ENCODE results near the gene COL27A1. TPM values are rescaled to one million over a fixed set of nuclear protein-coding genes. Genes with fewer than 3 reads are reported as not detected.

The COL27A1 gene
- total RNA-seq, 1 donor from 2014 or later, result 0.33 TPM

- peak overlapping the region; percentile 74 for H3K27ac Mint-ChIP-seq
- peak; percentile 68 for DNase-seq
- no peaks in the 10 kb centered on the region for H3K27me3 Mint-ChIP-seq
- ATAC-seq (ENCODE audit: low read depth), result peak; percentile 79
- ChIA-PET POLR2A (interaction anchor here (0.6 to 13.9 kb wide), 9 partner anchors 10 to 314 kb away, joined by 3 to 188 read pairs (median 4); partner anchors contain the start of gene AKNA), CTCF (interaction anchor here (0.8 to 4.2 kb wide), 11 partner anchors 25 to 314 kb away, joined by 3 to 29 read pairs (median 8); partner anchors contain the start of gene AKNA)
- peaks cover 94% of the 10 kb centered on the region for H3K36me3 Mint-ChIP-seq (ENCODE audit: low read depth)
- no peaks in the 10 kb centered on the region for H3K9me3 Mint-ChIP-seq
- peak; percentile 87 for TF ChIP-seq CTCF (IDR thresholded peaks at IDR 0.05)
- intact Hi-C loops (cut with micrococcal nuclease), result loop anchor here (1.0 to 5.0 kb wide), 10 partner anchors 9 to 673 kb away; no protein-coding TSS in a partner anchor
- peaks cover 32% of the 10 kb centered on the region for H3K4me1 Mint-ChIP-seq
- H3K4me3 Mint-ChIP-seq, result peak overlapping the region; percentile 6
These were observed 184.0 kb downstream of the COL27A1 start for GRCh38 chr9:114339130-114339908.

- H3K4me1 Mint-ChIP-seq, result peaks cover 27% of the 10 kb centered on the region
- H3K36me3 Mint-ChIP-seq (ENCODE audit: low read depth), result peaks cover 95% of the 10 kb centered on the region
- H3K9me3 Mint-ChIP-seq, result no peaks in the 10 kb centered on the region
- ATAC-seq (ENCODE audit: low read depth) (no peak), DNase-seq (no peak)
- POLR2A ChIA-PET, result interaction anchor here (0.9 to 13.9 kb wide), 3 partner anchors 43 to 275 kb away, joined by 3 to 188 read pairs (median 4); partner anchors contain the start of gene AKNA
- CTCF ChIA-PET, result interaction anchor here (1.9 to 2.0 kb wide), 3 partner anchors 48 to 251 kb away, joined by 4 to 13 read pairs (median 6); partner anchors contain the start of gene AKNA
- no peaks in the 10 kb centered on the region for H3K27me3 Mint-ChIP-seq
- intact Hi-C loops (cut with micrococcal nuclease), result no loop called here
- peak overlapping the region; percentile 69 for H3K27ac Mint-ChIP-seq
- no peak for TF ChIP-seq CTCF (IDR thresholded peaks at IDR 0.05)
- H3K4me3 Mint-ChIP-seq, result no peak overlapping the region
These were observed 186.0 kb downstream of the COL27A1 start for GRCh38 chr9:114341152-114341830.

- Mint-ChIP-seq H3K27ac (peak overlapping the region; percentile 69), H3K9me3 (no peaks in the 10 kb centered on the region), H3K4me3 (no peak overlapping the region), H3K4me1 (peaks cover 27% of the 10 kb centered on the region), H3K36me3 (ENCODE audit: low read depth) (peaks cover 96% of the 10 kb centered on the region), H3K27me3 (no peaks in the 10 kb centered on the region)
- POLR2A ChIA-PET, result interaction anchor here (13.9 kb wide), 1 partner anchor 43 kb away, joined by 188 read pairs; the partner anchor contains the start of gene AKNA
- no peak for DNase-seq
- CTCF ChIA-PET, result interaction anchor here (0.7 to 1.9 kb wide), 2 partner anchors 63 to 250 kb away, joined by 3 to 6 read pairs; no protein-coding TSS in a partner anchor
- intact Hi-C loops (cut with micrococcal nuclease), result no loop called here
- ATAC-seq (ENCODE audit: low read depth), result no peak
- TF ChIP-seq CTCF (IDR thresholded peaks at IDR 0.05), result no peak
These were observed 186.7 kb downstream of the COL27A1 start for GRCh38 chr9:114341991-114342390.

- no peak for DNase-seq
- CTCF ChIA-PET, result interaction anchor here (1.9 kb wide), 1 partner anchor 63 kb away, joined by 6 read pairs; no protein-coding TSS in a partner anchor
- Mint-ChIP-seq H3K27ac (peak overlapping the region; percentile 26), H3K27me3 (no peaks in the 10 kb centered on the region), H3K9me3 (no peaks in the 10 kb centered on the region), H3K4me3 (no peak overlapping the region), H3K4me1 (peaks cover 28% of the 10 kb centered on the region), H3K36me3 (ENCODE audit: low read depth) (peaks cover 95% of the 10 kb centered on the region)
- no peak for TF ChIP-seq CTCF (IDR thresholded peaks at IDR 0.05)
- POLR2A ChIA-PET, result interaction anchor here (0.6 to 13.9 kb wide), 2 partner anchors 42 to 50 kb away, joined by 14 to 188 read pairs; partner anchors contain the start of gene AKNA
- intact Hi-C loops (cut with micrococcal nuclease), result no loop called here
- ATAC-seq (ENCODE audit: low read depth), result no peak
These were observed 187.6 kb downstream of the COL27A1 start for GRCh38 chr9:114342755-114343440.

Measured in activated B cell treated with CpG ODN at 0.5 μM for 24 hours (primary cell).